K562 (cell line): Measurements from ENCODE around the gene UBE2O. TPM values are rescaled to one million over a fixed set of nuclear protein-coding genes. Genes with fewer than 3 reads are reported as not detected.

Experiments used
- ATAC-seq: fragments of 200-7000 bp; cut with Tn5 transposase; 3 replicates; pipeline ENCODE4 v1.9.1; 2020; ENCODE audit warnings: moderate library complexity
- BruUV-seq: library from RNA; stranded (reverse); fragments of 400-500 nt; replicated peaks from 2 replicates; lab custom pipeline; 2021; lab: Mats Ljungman, UMichigan
- CTCF ChIA-PET: fragments of 300-600 bp; formaldehyde crosslinking; extraction: SDS; loops from one replicate; lab custom pipeline; 2021; ENCODE audit warnings: low intra/inter-chr PET ratio; lab: Yijun Ruan, JAX
- POLR2A ChIA-PET: fragments of 300-600, 350-650 bp; sonication (Branson Sonifier 250); formaldehyde crosslinking; extraction: SDS; loops from one replicate; lab custom pipeline; 2021; ENCODE audit warnings: antibody characterized with exemption, inconsistent platforms; lab: Yijun Ruan, JAX
- DNase-seq, 4 experiments: peaks; one replicate each; pipeline versions ENCODE4 v3.0.0 to v3.0.0-alpha.2; 2011 to 2018; ENCODE audit warnings: low spot score in 3 of 4, mixed read lengths in 3 of 4; ENCODE audit errors: extremely low read depth in 1 of 4
- FAIRE-seq: peaks from 2 replicates; lab custom pipeline; 2011; peaks lifted over from hg19 to GRCh38; lab: Jason Lieb, UNC
- H2AFZ ChIP-seq: 2 replicates; pipeline ENCODE4 v1.6.0; 2011; ENCODE audit warnings: low read depth, low read length, control low read depth, inconsistent platforms
- H3K27ac ChIP-seq: fragments of 200-600 bp; 3 replicates; pipeline ENCODE4 v1.8.0; 2011; ENCODE audit warnings: low read depth, mild to moderate bottlenecking, control low read depth, inconsistent platforms, low read length, moderate library complexity, mixed read lengths; ENCODE audit errors: extremely low read depth
- H3K27me3 ChIP-seq, 2 experiments: fragments of 300-600 bp in 1 of 2; 2 replicates in 1 of 2; 3 replicates in 1 of 2; pipeline versions ENCODE4 v1.6.0 to v1.8.0; 2011; ENCODE audit warnings: inconsistent platforms in 2 of 2, low read length in 2 of 2, mild to moderate bottlenecking in 1 of 2, mixed read lengths in 1 of 2, moderate library complexity in 1 of 2; ENCODE audit not compliant: control insufficient read depth in 2 of 2, insufficient read depth in 2 of 2
- H3K36me3 ChIP-seq: fragments of 300-600 bp; 3 replicates; pipeline ENCODE4 v1.8.0; 2011; ENCODE audit warnings: mild to moderate bottlenecking, low read length, inconsistent platforms; ENCODE audit not compliant: control insufficient read depth, insufficient read depth
- H3K4me1 ChIP-seq, 2 experiments: fragments of 200-600 bp in 1 of 2; replicated peaks in 1 of 2; 2 replicates in 1 of 2; 3 replicates in 1 of 2; pipeline versions ENCODE4 v1.5.1 to v1.8.0; 2011; ENCODE audit warnings: inconsistent platforms in 2 of 2, low read length in 2 of 2, mild to moderate bottlenecking in 1 of 2, mixed read lengths in 1 of 2, moderate library complexity in 1 of 2; ENCODE audit not compliant: control insufficient read depth in 2 of 2, insufficient read depth in 2 of 2
- H3K4me2 ChIP-seq: 2 replicates; pipeline ENCODE4 v1.6.1; 2011; ENCODE audit warnings: low read length, control low read depth, inconsistent platforms, mixed read lengths; ENCODE audit not compliant: insufficient read depth
- H3K4me3 ChIP-seq: fragments of 200-600 bp; sonication (generic), shearing (Covaris generic); 2 replicates; pipeline ENCODE4 v1.5.1; 2016; ENCODE audit warnings: control low read depth, inconsistent platforms
- H3K79me2 ChIP-seq: fragments of 200-600 bp; 3 replicates; pipeline ENCODE4 v1.8.0; 2011; ENCODE audit warnings: low read length, inconsistent platforms; ENCODE audit not compliant: control insufficient read depth, insufficient read depth
- H3K9ac ChIP-seq, 2 experiments: 2 replicates each; pipeline versions ENCODE4 v1.6.0 to v1.6.1; 2011; ENCODE audit warnings: low read depth in 2 of 2, low read length in 2 of 2, control low read depth in 1 of 2, inconsistent platforms in 1 of 2, mild to moderate bottlenecking in 1 of 2, mixed read lengths in 1 of 2; ENCODE audit not compliant: insufficient read depth in 1 of 2
- H3K9me1 ChIP-seq: one replicate; pipeline ENCODE4 v1.6.0; 2011; ENCODE audit warnings: inconsistent platforms, mild to moderate bottlenecking, low read length, moderate library complexity; ENCODE audit not compliant: control insufficient read depth, insufficient read depth
- H3K9me3 ChIP-seq: replicated peaks from 2 replicates; pipeline ENCODE4 v1.5.1; 2011; ENCODE audit warnings: low read depth, low read length, inconsistent platforms; ENCODE audit not compliant: control insufficient read depth, insufficient read depth
- H4K20me1 ChIP-seq: replicated peaks from 2 replicates; pipeline ENCODE4 v1.6.1; 2011; ENCODE audit warnings: low read length, inconsistent platforms, mixed read lengths; ENCODE audit not compliant: control insufficient read depth, insufficient read depth
- SNIP1 ChIP-seq: fragments of 450-650 bp; IDR thresholded peaks from 2 replicates; pipeline ENCODE4 v1.7.1; 2017; ENCODE audit warnings: low read depth, mild to moderate bottlenecking
- WGBS: fragments of 100-300 bp; shearing (Covaris generic); methylation state at CpG from one replicate; pipeline ENCODE4 v1.1.6; 2016; ENCODE audit warnings: low coverage, mixed read lengths; ENCODE audit not compliant: insufficient coverage; ENCODE audit errors: missing lambda C conversion rate; 5-methylcytosine and 5-hydroxymethylcytosine counted together
- in situ Hi-C: fragments of 300-500 bp; cut with MboI; formaldehyde crosslinking; loops from 4 replicates; pipeline ENCODE4 v1.15.0; 2018; ENCODE audit warnings: inconsistent platforms, mixed read lengths
- intact Hi-C: fragments of 100-400 bp; cut with micrococcal nuclease; formaldehyde crosslinking; loops from 2 replicates; pipeline ENCODE4 v1.14.2; 2022
- polyA plus RNA-seq, 8 experiments: library from polyadenylated mRNA; depleted of rRNA in 4 of 8; stranded (reverse) in 5 of 8; unstranded in 3 of 8; fragments of >200 nt; fragmentation: Nextera tagmentation in 2 of 8; fragmentation: Illumina TruSeq in 1 of 8; extraction: Ambion mirVana in 2 of 8; extraction: Trizol in 1 of 8; gene quantifications; 2 replicates each; pipeline versions ENCODE4 v1.2.1 to v1.2.3, GENCODE V29; 2011 to 2014; ENCODE audit warnings: inconsistent platforms in 1 of 8, missing spikeins in 1 of 8
- total RNA-seq, 7 experiments: library from RNA; depleted of rRNA in 6 of 7; stranded (reverse); fragments of >200 nt in 6 of 7; fragmentation: Illumina TruSeq in 2 of 7; extraction: Trizol in 2 of 7; gene quantifications; 2 replicates each; pipeline versions ENCODE4 v1.2.1 to v1.2.3, GENCODE V29; 2011 to 2021; ENCODE audit warnings: low replicate concordance in 1 of 7
- TF ChIP-seq, protein P1 (sequence below): sonication (generic); formaldehyde crosslinking; IDR thresholded peaks from 2 replicates; pipeline ENCODE4 v1.8.0; 2023; ENCODE audit warnings: mild to moderate bottlenecking, missing genetic modification reagents
- TF ChIP-seq, protein P2 (sequence below), 2 experiments: fragments of 450-650 bp; formaldehyde crosslinking in 1 of 2; IDR thresholded peaks; 2 replicates each; pipeline versions ENCODE4 v1.4.0 to v1.6.1; 2014 to 2020; ENCODE audit warnings: mild to moderate bottlenecking in 2 of 2, borderline replicate concordance in 1 of 2, low read depth in 1 of 2

Gene UBE2O
- total and polyA plus RNA-seq, 9 of the 15 experiments (the other 6 are each of a cell fraction or from before 2014, with no cell fraction given), result 1.6 to 39.7 (median 13.3) TPM

DNA sequence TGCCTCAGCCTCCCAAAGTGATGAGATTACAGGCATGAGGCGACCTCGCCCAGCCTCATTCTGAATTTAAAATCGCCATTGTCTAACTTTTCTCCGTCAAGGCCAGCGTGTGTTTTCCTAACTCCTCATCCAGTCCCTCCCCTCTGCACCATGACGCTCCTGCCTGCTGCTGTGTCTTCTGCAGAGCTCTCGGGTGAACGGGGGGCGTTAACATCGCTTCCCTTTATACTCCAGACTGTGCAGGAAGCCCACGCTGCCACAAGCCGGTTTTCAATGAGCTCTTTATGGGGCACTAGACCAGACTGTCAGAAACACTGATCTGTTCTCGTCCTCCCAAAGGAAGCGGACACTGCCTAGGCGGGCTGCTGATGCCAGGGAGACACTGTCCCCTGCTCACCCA lies 27.7 kb upstream of the UBE2O start:
- no peaks in the 10 kb centered on the region for H3K9me1 ChIP-seq
- 37% methylated on average over 15 of the region's 15 CpGs for WGBS
- FAIRE-seq, result no peak
- H3K36me3 ChIP-seq, result no peaks in the 10 kb centered on the region
- intact Hi-C loops, result no loop called here
- no peaks in the 10 kb centered on the region; the same call in 2 of the 3 replicates for H3K79me2 ChIP-seq
- ChIA-PET POLR2A (interaction anchor here (0.7 to 2.1 kb wide), 4 partner anchors 11 to 22 kb away, joined by 3 to 6 read pairs (median 5); no protein-coding TSS in a partner anchor), CTCF (no interaction called here)
- no peak overlapping the region for H2AFZ ChIP-seq
- peaks cover 5 to 24% of the 10 kb centered on the region in 2 experiments; a peak in 4 of 5 replicates for H3K4me1 ChIP-seq
- H3K4me2 ChIP-seq, result no peak overlapping the region
- ATAC-seq, result no peak
- H3K4me3 ChIP-seq, result no peak overlapping the region
- peaks cover 0 to 20% of the 10 kb centered on the region in 2 experiments; a peak in 3 of 5 replicates for H3K27me3 ChIP-seq
- in situ Hi-C loops, result no loop called here
- peak overlapping the region in 1 of 2 experiments; percentile 10; a peak in 2 of 4 replicates for H3K9ac ChIP-seq
- no peaks in the 10 kb centered on the region for H3K9me3 ChIP-seq
- BruUV-seq, result no TSS peak
- no peak for DNase-seq
- no peaks in the 10 kb centered on the region for H4K20me1 ChIP-seq
- no peak overlapping the region for H3K27ac ChIP-seq
- no peak for TF ChIP-seq SNIP1
- TF ChIP-seq, protein P1, sequence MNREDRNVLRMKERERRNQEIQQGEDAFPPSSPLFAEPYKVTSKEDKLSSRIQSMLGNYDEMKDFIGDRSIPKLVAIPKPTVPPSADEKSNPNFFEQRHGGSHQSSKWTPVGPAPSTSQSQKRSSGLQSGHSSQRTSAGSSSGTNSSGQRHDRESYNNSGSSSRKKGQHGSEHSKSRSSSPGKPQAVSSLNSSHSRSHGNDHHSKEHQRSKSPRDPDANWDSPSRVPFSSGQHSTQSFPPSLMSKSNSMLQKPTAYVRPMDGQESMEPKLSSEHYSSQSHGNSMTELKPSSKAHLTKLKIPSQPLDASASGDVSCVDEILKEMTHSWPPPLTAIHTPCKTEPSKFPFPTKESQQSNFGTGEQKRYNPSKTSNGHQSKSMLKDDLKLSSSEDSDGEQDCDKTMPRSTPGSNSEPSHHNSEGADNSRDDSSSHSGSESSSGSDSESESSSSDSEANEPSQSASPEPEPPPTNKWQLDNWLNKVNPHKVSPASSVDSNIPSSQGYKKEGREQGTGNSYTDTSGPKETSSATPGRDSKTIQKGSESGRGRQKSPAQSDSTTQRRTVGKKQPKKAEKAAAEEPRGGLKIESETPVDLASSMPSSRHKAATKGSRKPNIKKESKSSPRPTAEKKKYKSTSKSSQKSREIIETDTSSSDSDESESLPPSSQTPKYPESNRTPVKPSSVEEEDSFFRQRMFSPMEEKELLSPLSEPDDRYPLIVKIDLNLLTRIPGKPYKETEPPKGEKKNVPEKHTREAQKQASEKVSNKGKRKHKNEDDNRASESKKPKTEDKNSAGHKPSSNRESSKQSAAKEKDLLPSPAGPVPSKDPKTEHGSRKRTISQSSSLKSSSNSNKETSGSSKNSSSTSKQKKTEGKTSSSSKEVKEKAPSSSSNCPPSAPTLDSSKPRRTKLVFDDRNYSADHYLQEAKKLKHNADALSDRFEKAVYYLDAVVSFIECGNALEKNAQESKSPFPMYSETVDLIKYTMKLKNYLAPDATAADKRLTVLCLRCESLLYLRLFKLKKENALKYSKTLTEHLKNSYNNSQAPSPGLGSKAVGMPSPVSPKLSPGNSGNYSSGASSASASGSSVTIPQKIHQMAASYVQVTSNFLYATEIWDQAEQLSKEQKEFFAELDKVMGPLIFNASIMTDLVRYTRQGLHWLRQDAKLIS, result no peak
- TF ChIP-seq, protein P2, sequence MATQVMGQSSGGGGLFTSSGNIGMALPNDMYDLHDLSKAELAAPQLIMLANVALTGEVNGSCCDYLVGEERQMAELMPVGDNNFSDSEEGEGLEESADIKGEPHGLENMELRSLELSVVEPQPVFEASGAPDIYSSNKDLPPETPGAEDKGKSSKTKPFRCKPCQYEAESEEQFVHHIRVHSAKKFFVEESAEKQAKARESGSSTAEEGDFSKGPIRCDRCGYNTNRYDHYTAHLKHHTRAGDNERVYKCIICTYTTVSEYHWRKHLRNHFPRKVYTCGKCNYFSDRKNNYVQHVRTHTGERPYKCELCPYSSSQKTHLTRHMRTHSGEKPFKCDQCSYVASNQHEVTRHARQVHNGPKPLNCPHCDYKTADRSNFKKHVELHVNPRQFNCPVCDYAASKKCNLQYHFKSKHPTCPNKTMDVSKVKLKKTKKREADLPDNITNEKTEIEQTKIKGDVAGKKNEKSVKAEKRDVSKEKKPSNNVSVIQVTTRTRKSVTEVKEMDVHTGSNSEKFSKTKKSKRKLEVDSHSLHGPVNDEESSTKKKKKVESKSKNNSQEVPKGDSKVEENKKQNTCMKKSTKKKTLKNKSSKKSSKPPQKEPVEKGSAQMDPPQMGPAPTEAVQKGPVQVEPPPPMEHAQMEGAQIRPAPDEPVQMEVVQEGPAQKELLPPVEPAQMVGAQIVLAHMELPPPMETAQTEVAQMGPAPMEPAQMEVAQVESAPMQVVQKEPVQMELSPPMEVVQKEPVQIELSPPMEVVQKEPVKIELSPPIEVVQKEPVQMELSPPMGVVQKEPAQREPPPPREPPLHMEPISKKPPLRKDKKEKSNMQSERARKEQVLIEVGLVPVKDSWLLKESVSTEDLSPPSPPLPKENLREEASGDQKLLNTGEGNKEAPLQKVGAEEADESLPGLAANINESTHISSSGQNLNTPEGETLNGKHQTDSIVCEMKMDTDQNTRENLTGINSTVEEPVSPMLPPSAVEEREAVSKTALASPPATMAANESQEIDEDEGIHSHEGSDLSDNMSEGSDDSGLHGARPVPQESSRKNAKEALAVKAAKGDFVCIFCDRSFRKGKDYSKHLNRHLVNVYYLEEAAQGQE (IDR thresholded peaks at IDR 0.05; ENCODE audit: borderline replicate concordance), result no peak
- TF ChIP-seq, protein P2 (CRISPR knock-in tag; IDR thresholded peaks at IDR 0.05; ENCODE audit: low read depth), result no peak
